ENCODE measurements around the gene GJB5. TPM values are rescaled to one million over a fixed set of nuclear protein-coding genes. Genes with fewer than 3 reads are reported as not detected.
A peak's percentile ranks its signal among the peaks of the same experiment; 100 is the strongest.

GJB5 gene
- total RNA-seq, 1 donor from 2014 or later, result not detected

DNA sequence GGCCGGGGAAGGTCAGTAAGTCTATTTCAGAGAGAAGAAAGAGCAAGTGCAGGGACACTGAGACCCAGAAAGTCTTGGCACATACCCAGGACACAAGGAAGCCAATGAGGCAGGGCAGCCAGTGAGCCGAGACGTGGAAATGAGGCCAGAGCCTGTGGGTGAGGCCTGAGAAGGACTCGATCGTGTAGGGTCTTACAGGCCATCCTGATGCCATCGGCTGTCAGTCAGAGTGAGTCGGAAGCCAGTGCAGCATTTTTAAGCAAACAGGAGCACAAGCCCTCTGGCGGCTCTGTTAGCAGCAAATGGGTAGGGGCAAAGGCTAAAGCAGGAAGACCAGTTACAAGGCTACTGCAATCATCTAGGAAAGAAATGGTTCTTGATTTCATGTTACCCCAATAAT is 20.1 kb downstream of the GJB5 start:
- TF ChIP-seq, protein P1, sequence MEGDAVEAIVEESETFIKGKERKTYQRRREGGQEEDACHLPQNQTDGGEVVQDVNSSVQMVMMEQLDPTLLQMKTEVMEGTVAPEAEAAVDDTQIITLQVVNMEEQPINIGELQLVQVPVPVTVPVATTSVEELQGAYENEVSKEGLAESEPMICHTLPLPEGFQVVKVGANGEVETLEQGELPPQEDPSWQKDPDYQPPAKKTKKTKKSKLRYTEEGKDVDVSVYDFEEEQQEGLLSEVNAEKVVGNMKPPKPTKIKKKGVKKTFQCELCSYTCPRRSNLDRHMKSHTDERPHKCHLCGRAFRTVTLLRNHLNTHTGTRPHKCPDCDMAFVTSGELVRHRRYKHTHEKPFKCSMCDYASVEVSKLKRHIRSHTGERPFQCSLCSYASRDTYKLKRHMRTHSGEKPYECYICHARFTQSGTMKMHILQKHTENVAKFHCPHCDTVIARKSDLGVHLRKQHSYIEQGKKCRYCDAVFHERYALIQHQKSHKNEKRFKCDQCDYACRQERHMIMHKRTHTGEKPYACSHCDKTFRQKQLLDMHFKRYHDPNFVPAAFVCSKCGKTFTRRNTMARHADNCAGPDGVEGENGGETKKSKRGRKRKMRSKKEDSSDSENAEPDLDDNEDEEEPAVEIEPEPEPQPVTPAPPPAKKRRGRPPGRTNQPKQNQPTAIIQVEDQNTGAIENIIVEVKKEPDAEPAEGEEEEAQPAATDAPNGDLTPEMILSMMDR (IDR thresholded peaks at IDR 0.05), result no peak
- Mint-ChIP-seq H3K4me3 (ENCODE audit: unreplicated experiment) (no peak overlapping the region), H3K4me1 (ENCODE audit: low read depth) (no peaks in the 10 kb centered on the region), H3K27ac (ENCODE audit: unreplicated experiment) (no peak overlapping the region), H3K9me3 (ENCODE audit: low read depth) (no peaks in the 10 kb centered on the region), H3K36me3 (ENCODE audit: low read depth) (no peaks in the 10 kb centered on the region), H3K27me3 (ENCODE audit: low read depth) (peaks cover 25% of the 10 kb centered on the region)
- DNase-seq (ENCODE audit: low spot score), result peak; percentile 64

DNA sequence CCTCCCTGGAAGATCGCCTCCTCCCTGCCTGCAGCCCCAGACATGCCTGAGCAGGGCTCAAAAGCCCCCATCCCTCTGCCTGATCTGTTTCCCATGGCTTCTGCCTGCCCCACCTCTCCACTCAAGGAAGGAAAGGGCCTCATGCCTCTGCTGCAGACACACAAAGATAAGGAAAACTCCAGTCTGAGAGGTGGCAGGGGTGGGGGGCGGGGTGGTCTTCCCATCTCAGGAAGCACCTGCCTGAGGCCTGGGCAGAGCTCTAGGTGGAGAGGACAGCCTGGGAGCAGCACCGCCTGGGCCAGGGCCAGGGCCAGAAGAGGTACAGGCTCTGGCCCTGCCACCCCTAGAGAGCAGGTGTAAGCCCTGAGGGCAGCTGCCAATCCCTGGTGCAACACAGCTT is 22.1 kb downstream of the GJB5 start:
- H3K4me1 Mint-ChIP-seq (ENCODE audit: low read depth), result peaks cover 4% of the 10 kb centered on the region
- H3K4me3 Mint-ChIP-seq (ENCODE audit: unreplicated experiment), result no peak overlapping the region
- TF ChIP-seq, protein P1 (IDR thresholded peaks at IDR 0.05), result no peak
- H3K36me3 Mint-ChIP-seq (ENCODE audit: low read depth), result no peaks in the 10 kb centered on the region
- peaks cover 30% of the 10 kb centered on the region for H3K27me3 Mint-ChIP-seq (ENCODE audit: low read depth)
- no peak overlapping the region for H3K27ac Mint-ChIP-seq (ENCODE audit: unreplicated experiment)
- no peaks in the 10 kb centered on the region for H3K9me3 Mint-ChIP-seq (ENCODE audit: low read depth)
- no peak for DNase-seq (ENCODE audit: low spot score)

DNA sequence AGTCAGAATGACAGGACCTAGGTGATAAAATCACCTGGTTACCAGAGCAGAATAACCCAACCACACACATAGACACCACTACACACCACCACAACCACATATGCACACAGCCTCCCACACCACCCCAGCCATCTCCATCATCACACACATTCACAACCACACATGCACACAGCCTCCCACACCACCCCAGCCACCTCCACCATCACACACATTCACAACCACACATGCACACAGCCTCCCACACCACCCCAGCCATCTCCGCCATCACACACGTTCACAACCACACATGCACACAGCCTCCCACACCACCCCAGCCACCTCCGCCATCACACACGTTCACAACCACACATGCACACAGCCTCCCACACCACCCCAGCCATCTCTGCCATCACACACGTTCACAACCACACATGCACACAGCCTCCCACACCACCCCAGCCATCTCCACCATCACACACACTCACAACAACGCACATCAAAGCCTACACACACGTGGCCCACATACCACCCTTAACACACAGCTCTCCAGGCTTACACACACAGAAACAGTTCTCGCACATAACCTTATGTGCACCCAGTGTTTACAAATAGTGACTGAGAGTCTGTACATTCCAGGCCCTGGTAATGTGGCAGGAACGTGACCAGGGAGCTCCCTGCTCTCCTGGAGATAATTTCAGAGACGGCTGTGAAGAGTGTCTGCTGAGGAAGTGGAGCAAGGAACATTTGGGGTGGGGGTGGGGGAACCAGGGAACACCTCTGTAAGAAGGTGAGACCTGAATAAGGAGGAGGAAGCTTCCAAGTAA is 22.9 kb downstream of the GJB5 start:
- no peak for DNase-seq (ENCODE audit: low spot score)
- H3K27me3 Mint-ChIP-seq (ENCODE audit: low read depth), result peaks cover 36% of the 10 kb centered on the region

DNA sequence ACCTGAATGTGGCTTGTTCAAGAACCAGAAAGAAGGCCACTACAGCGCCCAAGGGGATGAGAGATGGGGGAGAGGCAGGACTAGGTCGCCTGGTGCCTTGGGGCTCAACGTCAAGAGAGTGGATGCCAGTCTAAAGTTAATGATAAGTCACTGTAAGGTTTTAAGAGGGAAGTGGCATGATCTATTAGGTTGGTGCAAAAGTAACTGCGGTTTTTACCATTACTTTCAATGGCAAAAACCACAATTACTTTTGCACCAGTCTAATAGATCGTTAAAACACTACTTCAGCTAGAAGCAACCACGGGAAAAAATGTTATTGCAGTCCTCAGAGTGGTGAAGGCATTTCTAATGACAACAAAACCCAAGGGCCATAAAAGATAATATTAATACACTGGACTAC is 23.5 kb downstream of the GJB5 start:
- no peaks in the 10 kb centered on the region for H3K9me3 Mint-ChIP-seq (ENCODE audit: low read depth)
- no peaks in the 10 kb centered on the region for H3K36me3 Mint-ChIP-seq (ENCODE audit: low read depth)
- H3K4me1 Mint-ChIP-seq (ENCODE audit: low read depth), result peaks cover 7% of the 10 kb centered on the region
- H3K27me3 Mint-ChIP-seq (ENCODE audit: low read depth), result peaks cover 36% of the 10 kb centered on the region
- no peak overlapping the region for H3K4me3 Mint-ChIP-seq (ENCODE audit: unreplicated experiment)
- TF ChIP-seq, protein P1 (IDR thresholded peaks at IDR 0.05), result no peak
- no peak for DNase-seq (ENCODE audit: low spot score)
- H3K27ac Mint-ChIP-seq (ENCODE audit: unreplicated experiment), result no peak overlapping the region

More for the DNA sequence above, 22.9 kb downstream of the GJB5 start:
- H3K9me3 Mint-ChIP-seq (ENCODE audit: low read depth), result no peaks in the 10 kb centered on the region
- no peaks in the 10 kb centered on the region for H3K36me3 Mint-ChIP-seq (ENCODE audit: low read depth)
- no peak overlapping the region for H3K27ac Mint-ChIP-seq (ENCODE audit: unreplicated experiment)
- H3K4me1 Mint-ChIP-seq (ENCODE audit: low read depth), result peaks cover 7% of the 10 kb centered on the region
- no peak overlapping the region for H3K4me3 Mint-ChIP-seq (ENCODE audit: unreplicated experiment)
- TF ChIP-seq, protein P1 (IDR thresholded peaks at IDR 0.05), result no peak

DNA sequence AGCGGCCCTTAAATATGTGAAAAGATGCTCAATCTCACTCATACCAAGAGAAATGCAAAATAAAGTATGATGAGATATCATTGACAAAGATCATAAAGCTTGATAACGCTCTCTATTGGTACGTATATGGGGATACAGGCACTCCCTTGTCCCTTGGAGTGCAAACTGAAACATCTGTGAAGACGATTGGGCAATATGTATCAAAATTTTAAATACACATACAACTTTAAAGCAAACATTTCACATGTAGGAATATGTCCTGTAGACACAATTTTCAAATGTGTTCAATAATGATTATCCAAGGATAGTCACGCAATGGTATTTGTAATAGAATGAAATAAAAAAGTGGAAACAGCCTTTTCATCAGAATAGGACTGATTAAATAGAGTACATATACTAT is 24.2 kb downstream of the GJB5 start:
- DNase-seq (ENCODE audit: low spot score), result no peak
- no peak overlapping the region for H3K4me3 Mint-ChIP-seq (ENCODE audit: unreplicated experiment)
- TF ChIP-seq, protein P1 (IDR thresholded peaks at IDR 0.05), result no peak
- peaks cover 37% of the 10 kb centered on the region for H3K27me3 Mint-ChIP-seq (ENCODE audit: low read depth)
- H3K27ac Mint-ChIP-seq (ENCODE audit: unreplicated experiment), result no peak overlapping the region
- no peaks in the 10 kb centered on the region for H3K9me3 Mint-ChIP-seq (ENCODE audit: low read depth)
- H3K4me1 Mint-ChIP-seq (ENCODE audit: low read depth), result peaks cover 7% of the 10 kb centered on the region
- H3K36me3 Mint-ChIP-seq (ENCODE audit: low read depth), result no peaks in the 10 kb centered on the region
